ENCODE data around the gene SHE.

DNA sequence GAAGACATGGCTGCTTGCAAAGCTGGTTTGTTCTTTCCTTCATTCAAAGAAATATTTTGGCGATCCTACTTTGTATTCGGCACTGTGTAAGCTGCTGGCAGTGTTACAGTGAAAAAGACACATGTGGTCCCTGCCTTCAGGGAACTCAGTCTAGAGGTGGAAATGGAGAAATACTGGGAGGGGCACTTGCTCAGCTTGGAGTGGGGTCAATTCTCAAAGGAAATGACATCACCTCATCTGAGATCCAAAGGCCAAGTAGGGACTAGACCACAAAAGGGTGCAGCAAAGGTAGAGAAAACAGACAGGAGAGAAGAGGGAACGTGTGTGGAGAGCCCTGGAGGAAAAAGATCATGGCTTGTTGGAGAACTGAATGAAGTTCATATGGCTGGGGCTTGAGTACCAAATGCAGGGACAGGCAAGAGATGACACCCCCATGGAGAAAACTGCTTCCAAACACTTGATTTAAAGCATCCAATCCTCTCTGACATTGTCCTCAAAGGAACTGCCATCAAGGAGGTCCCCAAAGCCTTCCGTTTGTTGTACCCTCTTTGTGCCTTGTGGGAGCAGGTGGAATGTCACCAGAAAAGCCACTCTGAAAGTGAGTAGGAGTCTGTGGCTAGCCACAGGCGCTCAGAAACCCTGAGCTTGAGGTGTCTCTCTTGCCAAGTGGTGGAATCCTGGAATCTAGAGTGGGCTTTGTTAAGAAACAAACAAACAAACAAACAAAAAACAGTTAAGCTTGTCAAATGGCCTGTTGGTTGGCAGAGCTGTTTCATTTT lies 48.4 kb downstream of the SHE start:
- TF ChIP-seq, protein P1, sequence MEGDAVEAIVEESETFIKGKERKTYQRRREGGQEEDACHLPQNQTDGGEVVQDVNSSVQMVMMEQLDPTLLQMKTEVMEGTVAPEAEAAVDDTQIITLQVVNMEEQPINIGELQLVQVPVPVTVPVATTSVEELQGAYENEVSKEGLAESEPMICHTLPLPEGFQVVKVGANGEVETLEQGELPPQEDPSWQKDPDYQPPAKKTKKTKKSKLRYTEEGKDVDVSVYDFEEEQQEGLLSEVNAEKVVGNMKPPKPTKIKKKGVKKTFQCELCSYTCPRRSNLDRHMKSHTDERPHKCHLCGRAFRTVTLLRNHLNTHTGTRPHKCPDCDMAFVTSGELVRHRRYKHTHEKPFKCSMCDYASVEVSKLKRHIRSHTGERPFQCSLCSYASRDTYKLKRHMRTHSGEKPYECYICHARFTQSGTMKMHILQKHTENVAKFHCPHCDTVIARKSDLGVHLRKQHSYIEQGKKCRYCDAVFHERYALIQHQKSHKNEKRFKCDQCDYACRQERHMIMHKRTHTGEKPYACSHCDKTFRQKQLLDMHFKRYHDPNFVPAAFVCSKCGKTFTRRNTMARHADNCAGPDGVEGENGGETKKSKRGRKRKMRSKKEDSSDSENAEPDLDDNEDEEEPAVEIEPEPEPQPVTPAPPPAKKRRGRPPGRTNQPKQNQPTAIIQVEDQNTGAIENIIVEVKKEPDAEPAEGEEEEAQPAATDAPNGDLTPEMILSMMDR (IDR thresholded peaks at IDR 0.05): no peak
- TF ChIP-seq POLR2A (IDR thresholded peaks at IDR 0.05): no peak
